Measurements from ENCODE around the gene DCAF12.

DNA sequence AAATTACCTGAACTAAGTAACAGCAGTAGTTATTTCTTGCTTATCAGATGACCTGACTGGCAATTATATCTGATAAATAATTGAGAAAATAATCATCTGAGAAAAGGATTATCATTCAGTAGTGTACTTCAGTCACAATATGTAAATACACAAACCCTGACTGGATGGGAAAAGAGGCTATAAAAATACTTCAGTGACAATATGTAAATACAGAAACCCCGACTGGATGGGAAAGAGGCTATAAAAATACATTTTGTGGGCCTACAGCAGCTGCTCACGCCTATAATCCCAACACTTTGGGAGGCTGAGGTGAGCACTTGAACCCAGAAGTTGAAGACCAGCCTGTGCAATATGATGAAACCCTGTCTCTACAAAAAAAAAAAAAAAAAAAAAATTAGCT lies 88.9 kb downstream of the DCAF12 start:
- TF ChIP-seq, protein P1, sequence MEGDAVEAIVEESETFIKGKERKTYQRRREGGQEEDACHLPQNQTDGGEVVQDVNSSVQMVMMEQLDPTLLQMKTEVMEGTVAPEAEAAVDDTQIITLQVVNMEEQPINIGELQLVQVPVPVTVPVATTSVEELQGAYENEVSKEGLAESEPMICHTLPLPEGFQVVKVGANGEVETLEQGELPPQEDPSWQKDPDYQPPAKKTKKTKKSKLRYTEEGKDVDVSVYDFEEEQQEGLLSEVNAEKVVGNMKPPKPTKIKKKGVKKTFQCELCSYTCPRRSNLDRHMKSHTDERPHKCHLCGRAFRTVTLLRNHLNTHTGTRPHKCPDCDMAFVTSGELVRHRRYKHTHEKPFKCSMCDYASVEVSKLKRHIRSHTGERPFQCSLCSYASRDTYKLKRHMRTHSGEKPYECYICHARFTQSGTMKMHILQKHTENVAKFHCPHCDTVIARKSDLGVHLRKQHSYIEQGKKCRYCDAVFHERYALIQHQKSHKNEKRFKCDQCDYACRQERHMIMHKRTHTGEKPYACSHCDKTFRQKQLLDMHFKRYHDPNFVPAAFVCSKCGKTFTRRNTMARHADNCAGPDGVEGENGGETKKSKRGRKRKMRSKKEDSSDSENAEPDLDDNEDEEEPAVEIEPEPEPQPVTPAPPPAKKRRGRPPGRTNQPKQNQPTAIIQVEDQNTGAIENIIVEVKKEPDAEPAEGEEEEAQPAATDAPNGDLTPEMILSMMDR (IDR thresholded peaks at IDR 0.05; ENCODE audit: low read length) = no peak
- TF ChIP-seq EZH2 (optimal IDR thresholded peaks at IDR 0.05; ENCODE audit: low read depth, low read length) = no peak
- TF ChIP-seq EZH2phosphoT487 (IDR thresholded peaks at IDR 0.05; ENCODE audit: low read length) = no peak

All from MM.1S (cell line).